IPS DF 4.7 (cell line): ENCODE data around the gene CACNA1C.

Source experiments
- DNase-seq: peaks from one replicate; pipeline ENCODE4 v3.0.0-alpha.2; 2013; ENCODE audit warnings: low spot score; ENCODE audit errors: extremely low read depth

The CACNA1C gene

GRCh38 chr12:2138294-2138693 lies 85.5 kb downstream of the CACNA1C start:
- no peak for DNase-seq

GRCh38 chr12:2138871-2139308 lies 86.1 kb downstream of the CACNA1C start:
- DNase-seq, result no peak

- DNase-seq, result no peak
These were observed 86.9 kb downstream of the CACNA1C start for GRCh38 chr12:2139651-2140050.

GRCh38 chr12:2140858-2141519 lies 88.2 kb downstream of the CACNA1C start:
- DNase-seq, result no peak

GRCh38 chr12:2142068-2142467 lies 89.3 kb downstream of the CACNA1C start:
- DNase-seq, result no peak

GRCh38 chr12:2144951-2145350 lies 92.2 kb downstream of the CACNA1C start:
- DNase-seq, result no peak

GRCh38 chr12:2145433-2145998 lies 92.7 kb downstream of the CACNA1C start:
- no peak for DNase-seq

GRCh38 chr12:2147335-2147734 lies 94.5 kb downstream of the CACNA1C start:
- no peak for DNase-seq

GRCh38 chr12:2149091-2149490 lies 96.3 kb downstream of the CACNA1C start:
- no peak for DNase-seq

GRCh38 chr12:2150833-2151232 lies 98.0 kb downstream of the CACNA1C start:
- no peak for DNase-seq

GRCh38 chr12:2151391-2151790 lies 98.6 kb downstream of the CACNA1C start:
- DNase-seq, result no peak

GRCh38 chr12:2152134-2152533 lies 99.3 kb downstream of the CACNA1C start:
- no peak for DNase-seq

GRCh38 chr12:2154050-2154449 lies 101.3 kb downstream of the CACNA1C start:
- DNase-seq, result no peak

GRCh38 chr12:2154521-2154920 lies 101.7 kb downstream of the CACNA1C start:
- no peak for DNase-seq

- DNase-seq, result no peak
These were observed 103.5 kb downstream of the CACNA1C start for GRCh38 chr12:2156333-2156732.

- DNase-seq, result no peak
These were observed 107.3 kb downstream of the CACNA1C start for GRCh38 chr12:2160043-2160442.

GRCh38 chr12:2161473-2161872 lies 108.7 kb downstream of the CACNA1C start:
- DNase-seq, result no peak

GRCh38 chr12:2163177-2163941 lies 110.6 kb downstream of the CACNA1C start:
- DNase-seq, result no peak

- no peak for DNase-seq
These were observed 112.2 kb downstream of the CACNA1C start for GRCh38 chr12:2165021-2165420.

GRCh38 chr12:2165927-2166326 lies 113.1 kb downstream of the CACNA1C start:
- no peak for DNase-seq

GRCh38 chr12:2166696-2167095 lies 113.9 kb downstream of the CACNA1C start:
- DNase-seq, result no peak

GRCh38 chr12:2167231-2167630 lies 114.4 kb downstream of the CACNA1C start:
- no peak for DNase-seq

- DNase-seq, result no peak
These were observed 116.0 kb downstream of the CACNA1C start for GRCh38 chr12:2168808-2169207.
